GM12892 (cell line): ENCODE measurements around the gene RPL7A.

ENCODE experiments used
- POLR2A ChIP-seq: IDR thresholded peaks from 2 replicates; pipeline ENCODE4 v1.6.1; 2011; ENCODE audit warnings: low read depth, low read length, control low read depth
- POLR2AphosphoS5 ChIP-seq: IDR thresholded peaks from 2 replicates; pipeline ENCODE4 v1.6.1; 2011; ENCODE audit warnings: low read depth, low read length, control low read depth

DNA sequence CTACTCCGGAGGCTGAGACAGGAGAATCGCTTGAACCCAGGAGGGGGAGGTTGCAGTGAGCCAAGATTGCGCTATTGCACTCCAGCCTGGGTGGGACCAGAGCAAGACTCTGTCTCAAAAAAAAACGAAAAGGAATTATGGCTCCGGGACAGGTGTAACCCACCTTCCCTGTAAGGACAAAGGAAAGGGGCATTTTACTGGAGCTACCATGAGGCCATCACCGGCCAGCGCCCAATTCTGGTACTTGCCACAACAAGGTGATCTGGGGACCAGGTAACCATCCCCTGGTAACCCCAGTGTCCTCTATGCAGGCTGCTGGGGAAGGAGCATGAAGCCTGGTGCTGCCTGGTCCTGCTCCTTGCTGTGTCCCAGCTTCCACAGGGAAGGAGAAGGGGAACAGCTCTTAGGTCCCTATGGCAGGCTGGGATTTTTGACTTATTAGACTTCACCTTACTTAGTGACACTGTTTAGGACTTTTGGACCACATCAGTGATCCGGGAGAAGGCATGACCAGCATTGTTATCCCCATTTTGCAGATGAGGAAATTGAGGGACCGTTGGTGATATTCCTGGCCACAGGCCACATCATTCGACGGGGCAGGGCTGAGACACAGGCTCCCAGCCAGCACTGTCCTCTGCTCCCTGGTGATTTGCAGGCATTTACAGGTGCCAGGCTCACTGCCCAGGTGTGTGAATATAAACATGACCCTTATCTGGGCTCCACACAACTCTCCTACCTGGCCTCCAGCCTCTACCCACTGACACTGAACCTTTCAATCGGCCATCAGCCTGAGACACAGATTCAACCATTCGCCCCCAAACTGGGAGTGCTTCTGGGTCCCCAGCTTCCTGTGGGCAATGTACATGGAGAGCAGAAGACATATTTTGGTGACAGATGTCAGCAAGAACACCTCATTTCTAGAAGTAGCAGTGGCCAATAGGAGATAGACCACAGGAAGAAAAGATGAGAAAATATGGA, 46.5 kb upstream of the RPL7A start:
- TF ChIP-seq POLR2A (no peak), POLR2AphosphoS5 (no peak)
